HepG2 (cell line): ENCODE data around the gene UNC5CL. TPM values are rescaled to one million over a fixed set of nuclear protein-coding genes. Genes with fewer than 3 reads are reported as not detected.

Experiments used
- AGO1 ChIP-seq: fragments of 200-400 bp; formaldehyde crosslinking; IDR thresholded peaks from 2 replicates; pipeline ENCODE4 v1.6.1; 2017; ENCODE audit warnings: mild to moderate bottlenecking, low read depth, low read length, moderate library complexity; ENCODE audit not compliant: poor library complexity, severe bottlenecking
- ATF5 ChIP-seq: sonication (generic); formaldehyde crosslinking; IDR thresholded peaks from 2 replicates; pipeline ENCODE4 v1.4.0; 2020; ENCODE audit warnings: mild to moderate bottlenecking, low read depth, missing genetic modification reagents
- ATF6 ChIP-seq: sonication (generic); formaldehyde crosslinking; conservative IDR thresholded peaks from 2 replicates; pipeline ENCODE4 v1.4.0; 2020; ENCODE audit warnings: missing genetic modification reagents
- CC2D1A ChIP-seq: sonication (generic); formaldehyde crosslinking; IDR thresholded peaks from 2 replicates; pipeline ENCODE4 v1.8.1; 2023; ENCODE audit warnings: mild to moderate bottlenecking, missing genetic modification reagents
- FOSL1 ChIP-seq: sonication (generic); formaldehyde crosslinking; IDR thresholded peaks from 2 replicates; pipeline ENCODE4 v1.9.0; 2021; ENCODE audit warnings: missing genetic modification reagents, borderline replicate concordance
- GPBP1L1 ChIP-seq: sonication (generic); formaldehyde crosslinking; IDR thresholded peaks from 2 replicates; pipeline ENCODE4 v1.5.0; 2020; ENCODE audit warnings: mild to moderate bottlenecking, missing genetic modification reagents
- KAT2B ChIP-seq: fragments of 150-350 bp; IDR thresholded peaks from 2 replicates; pipeline ENCODE4 v1.6.1; 2014; ENCODE audit warnings: low read depth, low read length, borderline replicate concordance
- LCORL ChIP-seq, 2 experiments: fragments of 450-650 bp in 1 of 2; sonication (generic) in 1 of 2; formaldehyde crosslinking in 1 of 2; IDR thresholded peaks; 2 replicates each; pipeline versions ENCODE4 v1.5.0 to v1.6.1; 2017 to 2020; ENCODE audit warnings: antibody characterized with exemption in 1 of 2, missing genetic modification reagents in 1 of 2
- MED8 ChIP-seq: sonication (generic); formaldehyde crosslinking; IDR thresholded peaks from 2 replicates; pipeline ENCODE4 v1.8.1; 2023; ENCODE audit warnings: mild to moderate bottlenecking, missing genetic modification reagents; ENCODE audit not compliant: insufficient replicate concordance
- NR0B2 ChIP-seq: sonication (generic); formaldehyde crosslinking; IDR thresholded peaks from 2 replicates; pipeline ENCODE4 v1.4.0; 2020; ENCODE audit warnings: mild to moderate bottlenecking, missing genetic modification reagents
- TBX2 ChIP-seq: sonication (generic); formaldehyde crosslinking; IDR thresholded peaks from 2 replicates; pipeline ENCODE4 v1.5.0; 2020; ENCODE audit warnings: missing genetic modification reagents, mild to moderate bottlenecking, borderline replicate concordance
- THAP8 ChIP-seq: sonication (generic); formaldehyde crosslinking; IDR thresholded peaks from 2 replicates; pipeline ENCODE4 v1.5.1; 2020; ENCODE audit warnings: missing genetic modification reagents, mild to moderate bottlenecking, borderline replicate concordance
- ZMYM3 ChIP-seq: sonication (generic); formaldehyde crosslinking; IDR thresholded peaks from 2 replicates; pipeline ENCODE4 v1.5.1; 2020; ENCODE audit warnings: mild to moderate bottlenecking, missing genetic modification reagents
- ZNF263 ChIP-seq: sonication (generic); formaldehyde crosslinking; IDR thresholded peaks from 2 replicates; pipeline ENCODE4 v1.4.0; 2020; ENCODE audit warnings: missing genetic modification reagents
- ZNF33A ChIP-seq: sonication (generic); formaldehyde crosslinking; IDR thresholded peaks from 2 replicates; pipeline ENCODE4 v1.5.1; 2020; ENCODE audit warnings: missing genetic modification reagents, mild to moderate bottlenecking, moderate library complexity, borderline replicate concordance
- ZNF569 ChIP-seq: sonication (generic); formaldehyde crosslinking; IDR thresholded peaks from 2 replicates; pipeline ENCODE4 v1.5.0; 2020; ENCODE audit warnings: mild to moderate bottlenecking, missing genetic modification reagents, moderate library complexity, borderline replicate concordance
- ZNF615 ChIP-seq: sonication (generic); formaldehyde crosslinking; IDR thresholded peaks from 2 replicates; pipeline ENCODE4 v1.5.0; 2020; ENCODE audit warnings: mild to moderate bottlenecking, missing genetic modification reagents, borderline replicate concordance
- ZNF687 ChIP-seq: sonication (generic); formaldehyde crosslinking; IDR thresholded peaks from 2 replicates; pipeline ENCODE4 v1.5.1; 2020; ENCODE audit warnings: mild to moderate bottlenecking, missing genetic modification reagents, moderate library complexity
- polyA plus RNA-seq, 8 experiments: library from polyadenylated mRNA; depleted of rRNA in 3 of 8; stranded (reverse) in 7 of 8; unstranded in 1 of 8; fragments of >200 nt; fragmentation: Illumina TruSeq in 4 of 8; extraction: Trizol in 4 of 8; gene quantifications; 2 replicates each; pipeline versions ENCODE4 v1.2.1 to v1.2.3, GENCODE V29; 2011 to 2016; ENCODE audit warnings: low read depth in 4 of 8, missing spikeins in 1 of 8, mixed read lengths in 1 of 8; ENCODE audit not compliant: insufficient read depth in 1 of 8
- total RNA-seq, 5 experiments: library from RNA; depleted of rRNA; stranded (reverse); fragments of >200 nt; fragmentation: Illumina TruSeq; extraction: Trizol; gene quantifications; 2 replicates each; pipeline ENCODE4 v1.2.3, GENCODE V29; 2016; ENCODE audit warnings: low read depth in 1 of 5

UNC5CL gene
- total and polyA plus RNA-seq, 2 of the 13 experiments (the other 11 are each of a cell fraction or from before 2014, with no cell fraction given), result 2.4 to 2.5 TPM

- TF ChIP-seq ATF6 (no peak), LCORL (IDR thresholded peaks at IDR 0.05) (no peak), LCORL (CRISPR knock-in tag; IDR thresholded peaks at IDR 0.05) (peak; percentile 76; the same call in 1 of the 2 replicates), GPBP1L1 (CRISPR knock-in tag) (no peak), AGO1 (peak; percentile 70), MED8 (CRISPR knock-in tag) (no peak), ZNF687 (CRISPR knock-in tag) (peak; percentile 97), FOSL1 (CRISPR knock-in tag) (0 out of 2 replicates have a peak, but pooled peaks have one; percentile 16), THAP8 (CRISPR knock-in tag) (peak; percentile 54; the same call in 1 of the 2 replicates), CC2D1A (CRISPR knock-in tag) (no peak), KAT2B (no peak), ATF5 (CRISPR knock-in tag) (no peak), ZNF615 (CRISPR knock-in tag) (no peak), ZNF263 (peak; percentile 58; the same call in 1 of the 2 replicates), NR0B2 (CRISPR knock-in tag) (peak; percentile 33; the same call in 1 of the 2 replicates), ZNF33A (CRISPR knock-in tag) (no peak), ZNF569 (CRISPR knock-in tag) (no peak), TBX2 (CRISPR knock-in tag) (no peak; the same call in 1 of the 2 replicates), ZMYM3 (CRISPR knock-in tag) (0 out of 2 replicates have a peak, but pooled peaks have one; percentile 44)
Observed at GRCh38 chr6:41027799-41028560, 11.0 kb downstream of the UNC5CL start (continued).
